Measurements from ENCODE around the gene GRHL3.

GRCh38 chr1:24343412-24344089 is 24.4 kb downstream of the GRHL3 start:
- no peak for TF ChIP-seq CTCF (IDR thresholded peaks at IDR 0.05)
- no peak for TF ChIP-seq POLR2A (IDR thresholded peaks at IDR 0.05)

Measured in thyroid gland (tissue), 4 donors.